Measurements from ENCODE around the gene RNF39. TPM values are rescaled to one million over a fixed set of nuclear protein-coding genes. Genes with fewer than 3 reads are reported as not detected.

The RNF39 gene
- total and polyA plus RNA-seq, 2 of the 13 experiments (the other 11 are each of a cell fraction or from before 2014, with no cell fraction given): 0.13 to 1.8 TPM

GRCh38 chr6:30061092-30061857 is 14.3 kb downstream of the RNF39 start, which contains the start of gene POLR1H (continued):
- TF ChIP-seq ARNTL (CRISPR knock-in tag; IDR thresholded peaks at IDR 0.05) (peak; percentile 14; the same call in 1 of the 2 replicates), BHLHE40 (IDR thresholded peaks at IDR 0.05; ENCODE audit: low read length) (peak; percentile 48; the same call in 1 of the 2 replicates), ZNF589 (CRISPR knock-in tag; conservative IDR thresholded peaks at IDR 0.05) (no peak), THAP8 (CRISPR knock-in tag; IDR thresholded peaks at IDR 0.05; ENCODE audit: borderline replicate concordance) (no peak), THRA (CRISPR knock-in tag; IDR thresholded peaks at IDR 0.05; ENCODE audit: borderline replicate concordance) (peak; percentile 78; the same call in 1 of the 2 replicates), KDM2A (CRISPR knock-in tag; IDR thresholded peaks at IDR 0.05; ENCODE audit: borderline replicate concordance, low read depth) (peak; percentile 96), MAF1 (CRISPR knock-in tag; IDR thresholded peaks at IDR 0.05; ENCODE audit: borderline replicate concordance) (peak; percentile 94; the same call in 1 of the 2 replicates), TFDP1 (CRISPR knock-in tag; IDR thresholded peaks at IDR 0.05; ENCODE audit: borderline replicate concordance) (no peak), REPIN1 (CRISPR knock-in tag; IDR thresholded peaks at IDR 0.05; ENCODE audit: borderline replicate concordance, low read depth) (peak; percentile 56), CHD2 (IDR thresholded peaks at IDR 0.05; ENCODE audit: low read depth, low read length) (no peak), PREB (CRISPR knock-in tag; IDR thresholded peaks at IDR 0.05) (0 out of 2 replicates have a peak, but pooled peaks have one; percentile 3), RORA (CRISPR knock-in tag; IDR thresholded peaks at IDR 0.05) (no peak), YEATS2 (CRISPR knock-in tag; IDR thresholded peaks at IDR 0.05; ENCODE audit: borderline replicate concordance) (peak; percentile 96)
- TF ChIP-seq, protein P1, sequence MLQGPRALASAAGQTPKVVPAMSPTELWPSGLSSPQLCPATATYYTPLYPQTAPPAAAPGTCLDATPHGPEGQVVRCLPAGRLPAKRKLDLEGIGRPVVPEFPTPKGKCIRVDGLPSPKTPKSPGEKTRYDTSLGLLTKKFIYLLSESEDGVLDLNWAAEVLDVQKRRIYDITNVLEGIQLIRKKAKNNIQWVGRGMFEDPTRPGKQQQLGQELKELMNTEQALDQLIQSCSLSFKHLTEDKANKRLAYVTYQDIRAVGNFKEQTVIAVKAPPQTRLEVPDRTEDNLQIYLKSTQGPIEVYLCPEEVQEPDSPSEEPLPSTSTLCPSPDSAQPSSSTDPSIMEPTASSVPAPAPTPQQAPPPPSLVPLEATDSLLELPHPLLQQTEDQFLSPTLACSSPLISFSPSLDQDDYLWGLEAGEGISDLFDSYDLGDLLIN (CRISPR knock-in tag; IDR thresholded peaks at IDR 0.05; ENCODE audit: borderline replicate concordance): peak; percentile 88; the same call in 1 of the 2 replicates
- TF ChIP-seq, protein P2, sequence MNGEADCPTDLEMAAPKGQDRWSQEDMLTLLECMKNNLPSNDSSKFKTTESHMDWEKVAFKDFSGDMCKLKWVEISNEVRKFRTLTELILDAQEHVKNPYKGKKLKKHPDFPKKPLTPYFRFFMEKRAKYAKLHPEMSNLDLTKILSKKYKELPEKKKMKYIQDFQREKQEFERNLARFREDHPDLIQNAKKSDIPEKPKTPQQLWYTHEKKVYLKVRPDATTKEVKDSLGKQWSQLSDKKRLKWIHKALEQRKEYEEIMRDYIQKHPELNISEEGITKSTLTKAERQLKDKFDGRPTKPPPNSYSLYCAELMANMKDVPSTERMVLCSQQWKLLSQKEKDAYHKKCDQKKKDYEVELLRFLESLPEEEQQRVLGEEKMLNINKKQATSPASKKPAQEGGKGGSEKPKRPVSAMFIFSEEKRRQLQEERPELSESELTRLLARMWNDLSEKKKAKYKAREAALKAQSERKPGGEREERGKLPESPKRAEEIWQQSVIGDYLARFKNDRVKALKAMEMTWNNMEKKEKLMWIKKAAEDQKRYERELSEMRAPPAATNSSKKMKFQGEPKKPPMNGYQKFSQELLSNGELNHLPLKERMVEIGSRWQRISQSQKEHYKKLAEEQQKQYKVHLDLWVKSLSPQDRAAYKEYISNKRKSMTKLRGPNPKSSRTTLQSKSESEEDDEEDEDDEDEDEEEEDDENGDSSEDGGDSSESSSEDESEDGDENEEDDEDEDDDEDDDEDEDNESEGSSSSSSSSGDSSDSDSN (CRISPR knock-in tag; IDR thresholded peaks at IDR 0.05): peak; percentile 83; the same call in 1 of the 2 replicates

All from HepG2 (cell line).